Lung (tissue), 12 donors: Measurements from ENCODE around the gene GALR3. TPM values are rescaled to one million over a fixed set of nuclear protein-coding genes. Genes with fewer than 3 reads are reported as not detected.

Experiments
- ATAC-seq: fragments of 200-7000 bp; cut with Tn5 transposase; one replicate; pipeline ENCODE4 v1.9.1; 2020; ENCODE audit warnings: moderate number of reproducible peaks; ENCODE audit not compliant: insufficient read depth, low FRiP score
- DNase-seq, 3 donors: peaks; one replicate each; pipeline ENCODE4 v3.0.0-alpha.2; 2013 to 2017
- H3K27ac ChIP-seq, 2 donors: one replicate each; pipeline ENCODE4 v1.5.1; 2013; ENCODE audit warnings: mild to moderate bottlenecking in 2 of 2, moderate library complexity in 2 of 2, control low read depth in 1 of 2, inconsistent platforms in 1 of 2, low read depth in 1 of 2, low read length in 1 of 2
- H3K27me3 ChIP-seq, 3 donors: one replicate each; pipeline ENCODE4 v1.5.1; 2013; ENCODE audit warnings: low read length in 2 of 3; ENCODE audit not compliant: control insufficient read depth in 3 of 3, insufficient read depth in 3 of 3
- H3K36me3 ChIP-seq, 4 donors: one replicate each; pipeline ENCODE4 v1.5.1; 2013; ENCODE audit warnings: low read length in 4 of 4, mild to moderate bottlenecking in 1 of 4, moderate library complexity in 1 of 4; ENCODE audit not compliant: control insufficient read depth in 4 of 4, insufficient read depth in 4 of 4
- H3K4me1 ChIP-seq, 5 donors: one replicate each; pipeline ENCODE4 v1.5.1; 2013; ENCODE audit warnings: low read length in 5 of 5, mild to moderate bottlenecking in 2 of 5, moderate library complexity in 1 of 5; ENCODE audit not compliant: control insufficient read depth in 5 of 5, insufficient read depth in 5 of 5
- H3K4me3 ChIP-seq: one replicate; pipeline ENCODE4 v1.5.1; 2013; ENCODE audit warnings: mild to moderate bottlenecking, control low read depth, moderate library complexity
- H3K9ac ChIP-seq, 2 donors: one replicate each; pipeline ENCODE4 v1.5.1; 2013; ENCODE audit warnings: low read length in 2 of 2, control low read depth in 1 of 2; ENCODE audit not compliant: insufficient read depth in 1 of 2
- H3K9me3 ChIP-seq, 4 donors: one replicate each; pipeline ENCODE4 v1.5.1; 2013; ENCODE audit warnings: low read length in 3 of 4, mild to moderate bottlenecking in 1 of 4, moderate library complexity in 1 of 4; ENCODE audit not compliant: control insufficient read depth in 4 of 4, insufficient read depth in 3 of 4
- WGBS, 2 donors: extraction: QIAGEN DNeasy Blood & Tissue Kit; methylation state at CpG; one replicate each; pipeline ENCODE4 v1.1.7; 2013; 5-methylcytosine and 5-hydroxymethylcytosine counted together
- polyA plus RNA-seq, 2 donors: library from polyadenylated mRNA; stranded (reverse); fragments of 200-250 nt; gene quantifications; one replicate each; pipeline ENCODE4 v1.2.1, GENCODE V29; 2013
- total RNA-seq, 2 donors: library from RNA; depleted of rRNA in 1 of 2; stranded (reverse); fragments of >200 nt in 1 of 2; gene quantifications; one replicate each; pipeline ENCODE4 v1.2.1, GENCODE V29; 2014 to 2021
- TF ChIP-seq, protein P1 (sequence below): IDR thresholded peaks from 2 replicates; pipeline ENCODE4 v1.5.1; 2012; ENCODE audit warnings: mild to moderate bottlenecking; ENCODE audit errors: control extremely low read depth, extremely low read depth
- donor health status: control.
- donor health status: control.
- donor health status: Bipolar disorder and iron deficiency.
- donor health status: healthy.
- donor health status: DM: yes; HTN: yes; CAD: no.

GALR3 gene
- total and polyA plus RNA-seq, 4 donors = not detected

DNA sequence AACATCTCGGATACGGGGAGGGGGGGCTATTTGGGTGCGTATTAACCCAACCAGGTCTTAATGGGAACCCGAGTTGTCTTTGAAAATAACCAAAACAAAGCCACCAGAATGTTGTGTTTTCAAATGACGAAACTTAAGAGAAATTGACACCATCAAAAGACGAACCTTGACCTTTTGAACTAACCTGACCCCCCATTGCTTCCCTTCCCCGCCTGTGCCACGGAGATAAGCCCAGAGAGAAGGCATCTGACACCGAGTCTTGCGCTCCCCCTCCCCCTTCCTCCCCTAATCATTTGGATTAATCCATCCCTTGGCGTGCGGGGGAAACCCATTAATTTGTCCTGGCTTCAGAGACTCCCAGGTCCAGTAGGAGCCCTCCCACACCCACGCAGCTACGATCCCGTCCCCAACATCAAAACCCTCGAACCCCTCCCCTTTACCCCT is 20.0 kb upstream of the GALR3 start:
- H3K9me3 ChIP-seq = no peaks in the 10 kb centered on the region
- 31 to 39% methylated on average over 16 of the region's 16 CpGs for WGBS, 2 donors
- DNase-seq = peak; percentile 34 to 57 (median 52)
- H3K9ac ChIP-seq = no peak overlapping the region
- peaks cover 0 to 23% (median 10%) of the 10 kb centered on the region in 5 donors for H3K4me1 ChIP-seq
- no peak for ATAC-seq
- no peaks in the 10 kb centered on the region for H3K36me3 ChIP-seq
- no peak overlapping the region for H3K4me3 ChIP-seq
- H3K27me3 ChIP-seq = no peaks in the 10 kb centered on the region
- TF ChIP-seq, protein P1, sequence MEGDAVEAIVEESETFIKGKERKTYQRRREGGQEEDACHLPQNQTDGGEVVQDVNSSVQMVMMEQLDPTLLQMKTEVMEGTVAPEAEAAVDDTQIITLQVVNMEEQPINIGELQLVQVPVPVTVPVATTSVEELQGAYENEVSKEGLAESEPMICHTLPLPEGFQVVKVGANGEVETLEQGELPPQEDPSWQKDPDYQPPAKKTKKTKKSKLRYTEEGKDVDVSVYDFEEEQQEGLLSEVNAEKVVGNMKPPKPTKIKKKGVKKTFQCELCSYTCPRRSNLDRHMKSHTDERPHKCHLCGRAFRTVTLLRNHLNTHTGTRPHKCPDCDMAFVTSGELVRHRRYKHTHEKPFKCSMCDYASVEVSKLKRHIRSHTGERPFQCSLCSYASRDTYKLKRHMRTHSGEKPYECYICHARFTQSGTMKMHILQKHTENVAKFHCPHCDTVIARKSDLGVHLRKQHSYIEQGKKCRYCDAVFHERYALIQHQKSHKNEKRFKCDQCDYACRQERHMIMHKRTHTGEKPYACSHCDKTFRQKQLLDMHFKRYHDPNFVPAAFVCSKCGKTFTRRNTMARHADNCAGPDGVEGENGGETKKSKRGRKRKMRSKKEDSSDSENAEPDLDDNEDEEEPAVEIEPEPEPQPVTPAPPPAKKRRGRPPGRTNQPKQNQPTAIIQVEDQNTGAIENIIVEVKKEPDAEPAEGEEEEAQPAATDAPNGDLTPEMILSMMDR = no peak
- H3K27ac ChIP-seq = no peak overlapping the region

DNA sequence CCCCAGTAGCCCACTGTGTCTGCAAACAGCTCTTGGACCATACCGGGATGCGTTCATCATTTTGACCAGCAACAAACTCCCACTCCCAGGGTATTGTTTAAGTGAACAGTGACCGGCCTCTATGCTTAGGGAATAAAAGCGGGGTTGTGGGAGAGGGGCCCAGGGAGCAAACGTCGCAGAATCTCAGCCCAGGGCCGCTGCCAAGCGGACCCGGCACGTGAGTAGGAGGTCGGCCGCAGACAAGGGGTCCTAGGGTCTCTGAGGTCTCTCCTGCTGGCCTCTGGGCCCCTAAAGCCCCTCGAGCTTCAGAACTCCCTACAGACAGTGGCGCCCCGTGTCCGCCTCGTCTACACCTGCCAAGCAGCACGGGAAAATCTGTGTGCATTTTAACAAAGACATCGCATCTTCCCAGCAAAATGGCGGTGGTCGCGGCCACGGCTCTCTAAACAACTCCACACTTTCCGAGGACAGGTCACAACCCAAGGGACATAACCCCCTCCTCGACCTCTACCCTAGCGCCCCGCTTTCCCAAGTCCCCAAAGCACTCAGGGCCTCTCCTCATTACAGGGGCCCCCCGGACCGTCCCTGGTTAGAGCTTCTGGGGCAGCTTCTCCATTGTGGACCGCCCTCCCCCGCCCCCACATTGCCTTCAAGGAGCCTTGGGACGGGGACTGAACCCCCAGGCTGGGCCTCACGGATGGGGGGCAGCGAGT is 19.4 kb upstream of the GALR3 start:
- Histone ChIP-seq H3K9me3 (no peaks in the 10 kb centered on the region), H3K9ac (peak overlapping the region in 1 of 2 donors; percentile 42), H3K36me3 (no peaks in the 10 kb centered on the region), H3K4me3 (no peak overlapping the region), H3K27me3 (no peaks in the 10 kb centered on the region), H3K4me1 (peaks cover 0 to 28% (median 13%) of the 10 kb centered on the region in 5 donors), H3K27ac (no peak overlapping the region)
- DNase-seq (peak; percentile 25 to 29 (median 29)), ATAC-seq (no peak)
- 71 to 72% methylated on average over 34 of the region's 34 CpGs for WGBS, 2 donors
- TF ChIP-seq, protein P1 = no peak

DNA sequence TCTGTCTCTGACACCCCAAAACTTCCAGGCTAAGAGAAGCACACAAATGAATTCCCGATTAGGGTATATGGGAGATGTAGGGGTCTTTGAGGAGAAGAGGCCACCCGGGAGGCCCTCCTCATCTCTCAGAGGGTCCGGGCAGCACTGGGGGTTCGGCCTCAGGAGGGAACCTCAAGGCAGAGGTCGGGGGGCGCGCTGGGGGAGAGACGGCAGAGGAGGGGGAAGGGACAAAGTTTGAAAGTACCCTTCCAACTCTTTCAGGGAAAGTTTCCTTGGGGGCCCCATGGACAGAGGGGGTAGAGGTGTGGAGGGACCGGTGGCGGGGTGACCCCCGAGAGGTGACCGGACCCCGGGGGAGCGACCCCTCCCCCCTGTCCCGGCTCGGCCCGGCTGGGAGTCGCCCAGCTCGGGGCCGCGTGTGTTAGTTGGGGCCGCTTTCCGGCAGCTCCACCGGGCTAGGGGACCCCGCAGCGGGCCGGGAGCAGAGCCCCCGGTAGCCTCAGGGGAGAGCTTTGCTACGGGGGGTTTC is 18.8 kb upstream of the GALR3 start:
- DNase-seq = peak in 2 of 3 donors; percentile 24 to 35
- Histone ChIP-seq H3K27ac (peak overlapping the region; percentile 90 to 95), H3K9me3 (no peaks in the 10 kb centered on the region), H3K36me3 (peaks cover 0 to 3% (median 0%) of the 10 kb centered on the region in 4 donors), H3K9ac (peak overlapping the region in 1 of 2 donors; percentile 25), H3K4me1 (peaks cover 0 to 33% (median 13%) of the 10 kb centered on the region in 5 donors), H3K27me3 (no peaks in the 10 kb centered on the region), H3K4me3 (peak overlapping the region; percentile 60)
- TF ChIP-seq, protein P1 = no peak
- 6 to 7% methylated on average over 29 of the region's 29 CpGs for WGBS, 2 donors
- ATAC-seq = no peak
